NCI-H69 (cell line): ENCODE measurements around the gene DAPP1.

Experiments used
- DNase-seq: peaks from one replicate; lab custom pipeline; 2025; lab: John Stamatoyannopoulos, UW

Gene DAPP1

DNA sequence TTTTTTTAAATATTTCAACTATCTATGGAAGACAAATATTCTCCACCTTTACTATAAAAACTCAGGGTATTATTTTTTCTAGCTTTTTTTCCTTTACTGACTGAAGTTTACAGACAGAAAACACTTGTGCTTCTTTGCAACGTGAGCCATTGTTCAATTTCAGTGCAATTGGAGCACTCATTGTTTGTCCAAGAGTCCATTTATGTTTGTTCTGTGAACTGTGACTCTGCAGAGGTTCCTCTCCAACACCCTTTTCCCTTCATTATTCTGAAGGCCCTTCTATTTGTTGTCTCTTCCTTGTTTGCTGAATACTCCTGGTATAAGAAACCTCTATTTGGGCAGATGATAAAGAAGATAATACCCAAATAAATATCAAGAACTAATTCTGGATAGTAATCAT is 37.4 kb downstream of the DAPP1 start:
- DNase-seq, result peak; percentile 24

DNA sequence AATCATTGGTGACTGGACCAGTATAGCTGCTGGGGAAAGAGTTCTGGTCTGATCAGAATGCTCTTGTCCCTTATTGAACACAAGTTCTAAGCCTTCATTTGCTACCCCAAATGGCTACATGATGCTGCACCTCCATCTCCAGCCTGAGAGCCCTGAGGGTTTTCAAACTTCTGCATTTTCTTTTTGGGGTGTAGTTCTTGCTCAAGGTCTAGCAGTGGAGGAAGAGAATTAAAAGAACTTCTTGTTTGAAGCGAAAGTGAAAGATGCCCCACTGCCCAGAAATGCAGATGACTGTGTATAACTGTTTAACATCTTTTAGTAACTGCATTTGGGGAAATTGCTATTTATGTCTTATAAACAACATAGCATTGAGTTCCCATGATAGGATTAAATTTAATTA is 39.1 kb downstream of the DAPP1 start:
- DNase-seq, result no peak

DNA sequence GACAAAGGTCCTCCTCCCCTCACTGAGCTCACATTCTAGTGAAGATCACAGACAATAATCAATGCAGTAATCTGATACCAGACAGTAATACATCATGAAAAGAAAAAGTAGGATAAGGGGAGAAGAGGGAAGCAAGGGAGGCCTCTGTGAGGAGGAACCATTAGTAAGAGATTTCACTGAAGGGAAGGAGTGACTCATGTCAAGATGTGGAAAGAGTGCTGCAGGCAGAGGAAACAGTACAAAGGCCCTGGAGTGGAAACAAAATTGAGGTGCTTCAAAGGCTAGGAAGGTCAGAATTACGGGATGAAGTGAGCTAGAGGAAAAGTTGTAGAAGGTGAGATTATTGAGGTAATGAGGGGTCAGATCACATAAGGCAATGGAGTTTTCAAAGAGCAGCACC is 39.5 kb downstream of the DAPP1 start:
- no peak for DNase-seq

DNA sequence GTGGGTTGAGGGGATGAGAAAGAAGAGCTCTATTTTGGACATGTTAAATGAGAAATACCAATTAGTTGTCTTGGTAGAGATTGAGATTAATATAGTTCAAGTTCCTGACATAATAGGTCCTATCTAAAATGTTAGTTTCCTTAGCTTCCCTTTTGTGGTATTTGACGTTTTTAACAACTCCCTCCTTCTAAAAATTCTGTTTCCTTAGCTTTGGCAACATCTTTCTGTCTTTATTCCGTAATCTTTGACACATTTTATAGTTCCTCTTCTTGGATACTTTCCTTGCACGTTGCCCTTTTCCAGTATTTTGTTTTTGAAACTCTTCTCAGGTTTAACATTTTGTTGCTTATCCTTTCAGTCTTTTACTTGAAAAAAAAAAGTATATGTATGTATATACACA is 40.7 kb downstream of the DAPP1 start:
- DNase-seq, result no peak

DNA sequence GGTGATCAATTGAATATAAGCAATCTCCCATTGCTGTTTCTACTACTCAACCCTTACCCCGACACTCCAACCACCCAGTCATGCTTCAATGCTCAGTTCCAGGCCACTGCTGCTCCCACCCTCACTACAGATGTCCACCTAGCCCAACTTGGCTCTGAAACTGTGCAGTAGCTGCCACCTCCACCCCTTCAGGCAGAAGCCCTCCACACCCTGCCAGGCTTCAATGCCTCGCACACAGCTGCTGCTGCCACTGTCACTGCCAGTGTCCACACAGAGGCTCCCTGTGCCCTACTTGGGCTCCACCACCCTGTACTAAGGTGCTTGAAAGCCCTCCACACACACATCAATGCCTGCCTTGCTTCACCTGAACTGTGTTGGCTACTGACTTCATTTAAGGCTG is 43.0 kb downstream of the DAPP1 start:
- peak; percentile 19 for DNase-seq

DNA sequence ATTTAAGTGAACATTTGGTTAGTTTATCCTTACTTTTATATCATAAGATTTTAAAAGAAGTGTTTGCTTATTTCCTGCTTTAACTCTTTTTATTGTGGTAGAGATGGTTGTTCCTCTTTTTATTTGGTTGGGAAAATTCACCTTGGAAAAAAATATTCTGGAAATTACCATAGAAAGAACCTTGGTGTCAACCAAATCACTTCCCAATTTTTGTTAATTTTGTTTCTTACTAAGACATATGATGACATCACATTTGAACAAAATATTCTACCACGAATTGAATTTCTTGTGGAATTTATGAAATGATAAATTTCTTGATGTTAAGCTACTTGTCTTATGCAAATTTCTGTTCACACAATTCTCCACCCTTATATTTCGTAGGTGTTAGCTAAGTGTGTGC is 43.9 kb downstream of the DAPP1 start:
- no peak for DNase-seq

DNA sequence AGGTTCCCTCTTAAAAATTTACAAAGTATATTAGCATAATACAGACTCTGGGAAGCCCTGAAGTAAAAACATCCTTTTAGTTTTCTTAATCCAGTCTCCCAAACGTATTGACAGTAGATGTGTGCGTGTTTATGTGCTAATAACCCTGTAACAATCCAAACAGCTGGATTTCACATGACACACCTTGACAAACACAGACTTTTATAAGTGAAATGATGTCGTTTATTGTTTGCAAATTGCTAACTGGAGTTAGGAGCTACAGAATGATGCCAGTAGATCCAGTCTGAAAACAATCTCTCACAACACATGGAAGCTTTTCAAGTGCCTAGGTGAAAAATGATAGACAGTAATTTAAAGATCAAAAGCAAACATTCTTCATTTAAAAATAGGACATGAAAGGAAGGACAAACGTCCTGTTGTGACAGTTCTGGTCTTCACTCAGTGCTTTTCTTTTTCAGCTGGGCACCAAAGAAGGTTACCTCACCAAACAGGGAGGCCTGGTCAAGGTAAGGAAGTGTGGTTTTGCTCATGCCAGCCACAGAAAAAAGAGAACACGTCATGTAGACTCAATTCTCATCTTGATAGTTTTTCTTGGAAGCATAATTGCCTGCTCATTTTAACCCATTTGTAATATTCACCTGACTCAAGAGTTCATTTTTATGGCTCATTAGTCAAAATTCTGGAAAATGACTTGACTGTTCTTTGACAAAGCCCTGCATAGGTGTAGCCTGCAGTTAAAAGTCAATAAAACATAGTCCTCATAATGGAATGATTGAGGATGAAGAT is 44.7 kb downstream of the DAPP1 start:
- peak; percentile 69 for DNase-seq

DNA sequence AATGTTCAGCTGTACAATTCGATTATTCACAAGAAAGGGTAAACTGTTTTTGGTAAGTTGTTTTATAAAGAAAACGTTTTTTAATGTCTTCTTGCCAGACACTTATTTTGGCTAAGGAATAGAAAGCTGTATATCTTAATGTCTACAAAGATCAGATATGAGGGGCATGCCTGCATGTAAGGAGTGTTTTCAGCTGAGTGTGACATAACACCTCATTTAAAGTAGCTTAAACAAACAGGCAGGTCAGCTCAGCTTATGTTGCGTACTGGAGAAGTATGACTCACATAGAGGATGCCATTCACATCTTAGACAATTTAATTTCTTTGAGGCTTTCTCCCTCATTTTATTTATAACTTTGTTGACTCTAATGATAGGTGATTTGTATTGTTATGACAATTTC is 47.2 kb downstream of the DAPP1 start:
- DNase-seq, result peak; percentile 32

DNA sequence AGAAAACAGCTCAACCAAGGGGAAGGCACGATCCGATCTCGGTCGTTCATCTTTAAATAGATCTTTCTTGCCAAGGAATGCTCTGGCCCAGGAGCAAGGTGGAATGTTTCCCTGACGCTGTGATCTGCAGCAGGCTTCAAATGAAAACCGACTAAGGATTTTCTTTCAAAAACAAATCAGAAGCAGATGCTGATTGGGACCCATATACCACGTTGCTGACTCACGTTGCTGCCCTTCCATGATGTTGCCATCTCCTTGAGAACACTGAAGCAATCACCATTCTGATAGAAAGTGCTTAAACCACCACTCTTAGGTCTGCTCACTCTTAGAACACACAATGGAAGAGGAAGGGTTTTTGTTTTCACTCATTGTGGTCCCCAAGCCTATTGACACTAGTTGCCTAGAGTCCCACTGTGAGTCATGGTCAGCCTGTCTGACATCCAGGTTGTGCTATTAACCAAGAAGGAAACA is 51.5 kb downstream of the DAPP1 start:
- no peak for DNase-seq

DNA sequence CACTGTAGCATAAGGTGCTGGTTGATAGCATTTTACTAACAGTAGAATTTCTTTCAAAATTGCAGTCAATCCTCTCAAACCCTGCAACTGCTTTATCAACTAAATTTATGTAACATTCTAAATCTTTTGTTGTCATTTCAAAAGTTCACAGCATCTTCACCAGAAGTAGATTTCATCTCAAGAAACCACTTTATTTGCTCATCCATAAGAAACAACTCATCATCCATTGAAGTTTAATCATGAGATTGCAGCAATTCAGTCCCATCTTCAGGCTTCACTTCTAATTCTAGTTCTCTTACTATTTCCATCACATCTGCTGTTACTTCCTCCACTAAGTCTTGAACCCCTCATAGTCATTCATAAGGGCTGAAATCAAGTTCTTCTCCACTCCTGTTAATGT is 55.9 kb downstream of the DAPP1 start:
- no peak for DNase-seq

DNA sequence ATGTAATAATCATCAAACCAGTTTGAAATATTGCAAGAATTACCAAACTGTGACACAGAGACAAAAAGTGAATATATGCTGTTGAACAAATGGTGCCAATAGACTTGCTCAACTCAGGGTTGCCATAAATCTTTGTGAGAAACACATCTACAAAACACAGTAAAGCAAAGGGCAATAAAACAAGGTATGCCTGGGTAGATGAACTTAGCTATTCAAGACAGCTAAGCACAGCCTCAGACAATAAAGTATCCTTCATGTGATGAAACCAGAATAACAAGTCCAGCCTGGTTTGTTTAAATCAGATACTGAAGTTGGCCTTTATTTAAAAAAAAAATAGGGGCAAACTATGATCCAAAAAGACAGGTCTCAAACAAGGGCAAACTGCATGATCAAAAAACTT is 58.4 kb downstream of the DAPP1 start:
- no peak for DNase-seq

DNA sequence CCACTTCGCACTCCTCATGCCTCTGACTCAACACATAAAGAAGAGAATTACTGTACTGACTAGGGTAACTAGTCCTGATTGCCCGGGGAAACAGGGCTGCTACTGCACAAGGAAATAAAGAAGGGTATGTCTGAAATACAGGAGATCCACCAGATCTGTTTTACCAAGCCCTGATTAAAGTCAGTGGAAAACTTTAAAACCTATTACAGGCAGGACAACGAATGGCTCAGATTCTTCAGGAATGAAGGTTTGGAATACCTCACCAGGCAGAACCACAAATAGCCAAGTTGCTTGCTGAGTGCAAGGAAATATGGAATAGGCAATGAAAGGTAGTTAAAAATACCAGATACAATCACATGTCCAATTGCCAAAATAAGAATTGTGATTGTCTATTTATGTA is 60.3 kb downstream of the DAPP1 start:
- no peak for DNase-seq

DNA sequence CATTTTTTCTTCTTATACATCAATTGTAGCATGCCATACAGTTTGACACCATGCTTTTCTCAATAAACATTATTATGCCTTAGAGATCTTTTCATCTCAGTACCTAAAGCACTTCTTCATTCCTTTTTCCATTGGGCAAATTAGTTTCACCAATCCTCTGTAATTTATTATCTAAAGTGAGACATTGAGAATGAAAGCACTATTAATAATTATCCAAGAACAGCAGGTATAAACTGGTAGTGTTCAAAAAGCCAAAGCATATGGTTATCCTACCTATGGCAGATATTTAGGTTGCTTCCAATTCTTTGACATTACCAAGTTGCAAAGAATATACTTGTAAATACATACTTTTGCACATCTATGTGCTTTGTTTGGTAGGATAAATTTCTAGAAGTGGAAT is 62.0 kb downstream of the DAPP1 start:
- no peak for DNase-seq

DNA sequence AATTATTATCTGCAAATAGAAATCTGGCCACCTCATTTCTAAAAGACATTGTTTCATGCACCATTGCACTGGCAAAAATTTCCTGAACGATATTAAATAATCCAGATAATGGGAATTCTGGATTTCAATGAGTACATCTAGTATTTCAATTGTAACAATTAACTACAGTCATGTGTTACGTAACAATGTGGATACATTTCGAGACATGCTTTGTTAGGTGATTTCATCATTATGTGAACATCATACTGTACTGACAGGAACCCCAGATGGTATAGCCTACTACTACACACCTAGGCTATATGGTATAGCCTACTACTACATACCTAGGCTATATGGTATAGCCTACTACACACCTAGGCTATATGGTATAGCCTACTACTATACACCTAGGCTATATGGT is 62.8 kb downstream of the DAPP1 start:
- no peak for DNase-seq

DNA sequence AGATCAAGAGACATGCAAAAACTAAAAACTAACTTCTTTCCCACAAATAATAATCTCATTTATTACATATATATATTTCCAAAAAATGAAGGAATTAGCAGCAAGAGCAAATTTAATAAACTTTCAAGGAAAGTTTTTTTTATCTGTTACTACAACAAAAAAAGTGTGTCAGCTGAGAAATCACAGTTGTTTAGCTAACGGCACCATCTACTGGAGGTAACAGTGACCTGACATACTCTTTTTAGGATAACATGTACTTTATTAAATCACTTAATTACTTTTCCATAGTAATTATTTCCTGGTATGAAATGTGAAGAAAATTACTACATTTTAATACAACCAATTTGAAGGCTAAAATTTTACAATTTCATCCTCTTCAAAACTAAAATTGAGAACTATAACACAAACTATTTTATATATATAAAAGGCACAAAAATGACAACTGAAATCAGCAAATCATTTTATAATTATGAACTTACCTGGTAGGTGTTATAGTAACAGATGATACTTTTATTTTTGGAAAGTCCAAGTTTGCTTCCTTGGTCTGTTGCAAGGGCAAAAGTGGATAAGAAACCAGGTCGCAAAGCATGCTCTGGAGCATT is 68.5 kb downstream of the DAPP1 start:
- DNase-seq, result peak; percentile 38

DNA sequence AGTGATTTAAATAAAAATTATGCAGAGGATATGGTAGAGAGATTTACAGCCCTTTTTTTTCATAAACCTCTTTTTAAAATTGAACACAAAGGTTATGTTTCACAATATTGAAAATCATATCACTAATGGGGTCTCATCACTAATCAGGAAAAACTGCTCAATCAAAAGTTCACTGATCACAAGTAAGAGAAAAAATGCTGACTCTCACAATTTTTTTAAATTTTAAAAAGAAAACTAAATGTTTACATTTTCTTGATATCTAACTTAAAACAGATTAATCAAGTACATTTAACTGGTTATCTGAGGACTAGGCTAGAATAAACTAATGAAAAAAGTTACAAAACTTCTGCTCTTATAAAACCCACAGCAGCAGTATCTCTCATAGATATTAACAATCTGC is 69.1 kb downstream of the DAPP1 start:
- DNase-seq, result no peak

DNA sequence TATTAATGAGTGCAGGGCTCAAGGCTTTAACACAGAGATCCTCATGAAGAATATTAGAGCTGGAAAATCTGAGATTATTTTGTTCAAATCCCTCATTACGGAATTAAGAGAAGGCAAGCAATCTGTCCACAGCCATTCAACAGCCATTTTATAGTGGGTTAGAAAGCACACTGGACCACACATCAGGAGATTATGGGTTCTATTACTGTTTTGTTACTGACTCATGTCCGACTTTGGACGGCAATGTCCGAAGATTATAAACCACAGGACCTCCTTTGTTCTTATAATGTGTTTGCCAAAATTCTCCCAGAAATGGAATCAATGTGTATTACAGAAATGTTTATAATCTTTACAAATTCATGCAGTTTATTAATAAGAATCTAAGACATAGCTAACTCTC is 69.5 kb downstream of the DAPP1 start:
- DNase-seq, result no peak

DNA sequence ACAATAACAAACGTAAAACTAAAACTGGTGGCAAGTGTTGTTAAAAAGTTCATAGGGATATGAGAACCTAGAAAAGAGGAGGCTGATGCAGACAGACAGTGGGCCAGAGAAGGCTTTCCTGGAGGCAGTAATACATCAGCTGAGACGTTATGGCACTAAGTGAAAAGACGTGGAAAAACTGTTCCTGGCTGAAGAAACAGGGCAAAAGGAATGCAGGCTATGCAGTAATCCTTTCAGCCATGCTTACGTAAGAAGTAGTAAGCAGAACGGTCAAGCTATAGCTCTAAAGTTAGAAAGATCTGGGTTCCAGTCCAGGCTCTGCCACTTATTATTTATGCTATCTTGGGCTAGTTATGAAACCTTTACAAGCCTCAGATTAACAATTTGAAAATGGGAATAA is 71.2 kb downstream of the DAPP1 start:
- DNase-seq, result no peak

DNA sequence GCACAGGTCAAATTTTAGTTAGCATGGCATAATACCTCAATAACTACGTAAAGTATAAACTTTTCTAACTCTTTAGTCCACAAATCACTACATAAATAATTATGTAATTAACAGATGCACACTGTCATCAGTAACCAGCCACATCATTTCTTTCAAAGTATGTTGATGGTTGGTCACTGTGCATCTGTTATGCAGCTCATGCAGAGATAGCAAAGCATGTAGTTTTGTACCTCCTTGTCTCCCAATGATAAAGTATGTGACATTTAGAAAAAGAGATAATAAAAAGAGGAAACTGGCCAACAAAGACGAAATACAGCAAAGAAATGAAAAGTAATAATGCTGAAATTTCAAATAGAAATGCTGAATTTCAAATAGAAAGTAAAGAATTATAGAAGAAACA is 74.7 kb downstream of the DAPP1 start:
- DNase-seq, result no peak

DNA sequence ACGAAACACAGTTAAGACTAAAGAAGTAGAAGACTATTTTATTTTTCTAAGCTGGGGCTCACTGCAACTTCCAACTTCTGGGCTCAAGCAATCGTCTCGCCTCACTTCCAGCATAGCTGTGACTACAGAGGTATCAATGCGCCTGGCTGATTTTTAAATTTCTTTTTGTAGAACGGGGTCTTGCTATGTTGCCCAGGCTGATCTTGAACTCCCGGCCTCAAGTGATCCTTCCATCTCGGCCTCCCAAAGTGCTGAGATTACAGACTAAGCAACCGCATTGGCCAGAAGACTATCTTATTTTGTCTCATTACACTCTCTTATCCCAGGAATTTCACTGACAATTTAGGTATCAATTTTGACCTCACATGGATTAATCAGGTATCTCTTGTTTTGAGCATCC is 76.4 kb downstream of the DAPP1 start:
- no peak for DNase-seq

DNA sequence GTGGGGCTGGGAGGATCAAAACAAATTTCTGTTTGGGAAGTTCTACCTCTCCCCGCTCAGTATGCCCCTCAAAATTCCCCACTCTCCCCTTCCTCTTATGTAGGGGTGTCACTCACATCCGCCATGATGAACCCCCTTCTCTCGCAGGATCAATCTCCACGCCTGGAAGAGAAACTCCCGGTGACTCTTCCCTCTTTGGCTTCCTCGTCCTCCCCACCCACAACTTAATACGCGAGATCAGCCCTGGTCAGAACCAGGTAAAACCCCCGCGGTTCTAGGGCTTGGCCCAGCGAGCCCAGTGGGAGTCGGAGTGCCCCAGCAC is 77.2 kb downstream of the DAPP1 start:
- DNase-seq, result no peak

DNA sequence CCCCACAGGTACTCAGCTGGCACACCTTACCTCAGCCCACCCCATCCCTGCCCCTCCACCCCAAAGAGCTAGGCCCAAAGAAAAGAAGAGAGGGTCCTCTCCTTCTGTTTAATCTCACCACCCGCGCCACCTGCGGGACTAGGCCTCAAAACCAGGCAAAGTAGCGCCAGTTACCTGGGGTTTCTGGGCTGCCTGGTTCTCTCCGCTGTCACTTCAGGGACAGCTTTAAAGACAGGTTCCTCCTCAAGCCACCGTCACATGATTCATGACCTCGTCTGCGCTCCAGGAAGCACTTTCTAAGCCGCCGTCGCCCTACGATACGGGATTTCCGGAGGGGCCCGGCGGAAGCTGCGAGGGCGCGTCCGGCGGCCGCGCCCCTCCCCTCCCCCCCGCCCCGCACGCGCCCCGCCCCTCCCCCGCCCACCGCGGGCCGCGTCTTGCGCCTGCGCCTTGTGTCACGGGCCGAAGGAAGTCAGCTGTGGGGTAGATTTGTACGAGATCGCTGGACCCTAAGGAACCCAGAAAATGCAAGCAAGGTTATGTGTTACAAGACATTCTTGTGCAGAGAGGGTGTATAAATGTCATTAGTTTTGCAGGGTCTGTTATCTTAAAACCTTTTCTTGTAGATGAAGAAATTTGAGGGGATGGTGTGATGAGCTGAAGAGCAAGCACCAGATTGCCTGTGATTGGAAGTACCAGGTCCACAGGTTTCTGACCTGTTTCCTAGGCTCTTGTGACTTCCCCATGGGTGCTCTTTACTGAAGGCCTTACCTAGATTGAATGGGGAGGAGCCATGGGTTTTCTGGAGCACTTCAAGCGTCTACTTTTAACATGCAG is 77.8 kb downstream of the DAPP1 start, which contains the start of gene LAMTOR3:
TSS of gene LAMTOR3 (minus strand) at position 267 of the 837 bp plus-strand sequence. CDS start 464 bp downstream, outside the sequence.
- DNase-seq, result peak; percentile 91

DNA sequence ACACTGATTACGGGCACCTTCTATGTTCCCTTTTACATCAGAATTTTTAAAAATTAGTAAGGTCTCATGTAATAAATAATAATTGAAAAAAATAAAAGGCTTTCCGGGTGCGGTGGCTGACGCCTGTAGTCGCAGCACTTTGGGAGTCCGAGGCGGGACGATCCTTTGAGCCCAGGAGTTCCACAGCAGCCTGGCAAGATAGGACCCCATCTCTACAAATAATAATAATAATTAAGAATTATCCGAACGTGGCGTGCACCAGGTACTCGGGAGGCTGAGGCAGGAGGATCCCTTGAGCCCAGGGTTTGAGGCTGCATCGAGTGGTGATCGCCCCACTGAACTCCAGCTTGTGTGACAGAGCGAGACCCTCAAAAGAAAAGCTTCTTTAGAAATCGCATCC is 78.4 kb downstream of the DAPP1 start:
- no peak for DNase-seq
